IgD-negative memory B cell (primary cell): ENCODE results near the gene TDP1. TPM values are rescaled to one million over a fixed set of nuclear protein-coding genes. Genes with fewer than 3 reads are reported as not detected.
A peak's percentile ranks its signal among the peaks of the same experiment; 100 is the strongest.

ENCODE experiments used
- H3K27ac Mint-ChIP-seq, 3 donors: one replicate each; pipeline ENCODE4 v1.8.0; 2020 to 2022; ENCODE audit warnings: mild to moderate bottlenecking in 3 of 3, mixed read lengths in 3 of 3, moderate library complexity in 1 of 3
- H3K27me3 Mint-ChIP-seq: one replicate; pipeline ENCODE4 v1.8.0; 2021; ENCODE audit warnings: mixed read lengths
- H3K36me3 Mint-ChIP-seq: one replicate; pipeline ENCODE4 v1.8.0; 2020; ENCODE audit warnings: mild to moderate bottlenecking, mixed read lengths
- H3K4me1 Mint-ChIP-seq, 3 donors: one replicate each; pipeline ENCODE4 v1.8.0; 2020 to 2022; ENCODE audit warnings: mixed read lengths in 3 of 3, mild to moderate bottlenecking in 1 of 3
- H3K4me3 Mint-ChIP-seq, 4 donors: one replicate each; pipeline ENCODE4 v1.8.0; 2020 to 2022; ENCODE audit warnings: mild to moderate bottlenecking in 4 of 4, mixed read lengths in 4 of 4, moderate library complexity in 3 of 4
- H3K9me3 Mint-ChIP-seq, 3 donors: one replicate each; pipeline ENCODE4 v1.8.0; 2020 to 2021; ENCODE audit warnings: mixed read lengths in 3 of 3, mild to moderate bottlenecking in 1 of 3
- polyA plus RNA-seq: library from polyadenylated mRNA; unstranded; fragments of 300-500 nt; fragmentation: Illumina TruSeq; gene quantifications from one replicate; pipeline ENCODE4 v1.2.3, GENCODE V29; 2021

TDP1 gene
- 32.1 TPM for polyA plus RNA-seq

GRCh38 chr14:89955745-89956660 is at the start of gene TDP1:
TDP1 (plus strand) TSS chr14:89955927; CDS start chr14:89963115, 7,188 bp downstream.
- Mint-ChIP-seq H3K27ac (peak within 1 kb of the TSS; percentile 91 to 98 (median 98)), H3K4me3 (peak within 1 kb of the TSS; percentile 93 to 99 (median 98)), H3K36me3 (peaks cover 8% of the 10 kb centered on the region), H3K27me3 (no peaks in the 10 kb centered on the region), H3K4me1 (peaks cover 15 to 35% (median 33%) of the 10 kb centered on the region in 3 donors), H3K9me3 (no peaks in the 10 kb centered on the region)

DNA sequence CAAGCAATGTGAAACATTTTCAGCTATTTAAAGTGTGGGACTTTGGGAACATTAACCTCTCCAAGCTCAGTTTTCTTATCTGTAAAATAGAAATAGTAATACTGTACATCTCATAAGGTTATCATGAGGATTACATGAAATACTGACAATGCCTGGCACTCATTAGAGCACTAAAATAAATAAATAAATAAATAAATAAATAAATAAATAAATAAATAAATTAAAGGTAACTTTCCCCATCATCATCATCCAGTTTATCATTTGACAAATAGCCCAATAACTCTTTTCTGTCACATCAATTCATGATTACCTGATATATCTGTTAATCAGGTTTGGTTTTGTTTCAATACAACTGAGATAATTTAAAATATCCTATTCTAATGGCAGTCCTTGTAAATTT is 49.7 kb upstream of the TDP1 start:
- H3K4me1 Mint-ChIP-seq = peaks cover 0 to 2% (median 0%) of the 10 kb centered on the region in 3 donors
- no peak overlapping the region for H3K4me3 Mint-ChIP-seq
- H3K27ac Mint-ChIP-seq = no peak overlapping the region
- H3K27me3 Mint-ChIP-seq = no peaks in the 10 kb centered on the region
- peaks cover 7% of the 10 kb centered on the region for H3K36me3 Mint-ChIP-seq
- H3K9me3 Mint-ChIP-seq = no peaks in the 10 kb centered on the region

DNA sequence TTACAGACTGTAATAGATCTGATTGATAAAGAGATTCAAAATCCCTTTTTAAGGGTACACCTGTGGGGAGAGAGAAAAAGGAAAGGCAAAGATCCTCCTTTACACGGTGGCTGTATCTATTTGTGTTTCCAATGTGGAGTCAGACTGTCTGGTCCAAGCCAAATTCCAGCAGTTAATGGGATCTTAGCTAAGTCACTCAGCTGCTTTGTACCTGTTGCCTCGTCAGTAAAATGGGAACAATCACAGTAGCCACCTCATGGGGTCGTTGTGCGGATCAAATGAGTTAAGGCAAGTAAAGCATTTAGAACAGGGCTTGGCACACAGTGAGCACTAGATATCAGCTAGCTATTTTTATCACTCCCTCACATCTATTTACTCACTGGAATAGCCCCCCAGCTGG is 48.1 kb upstream of the TDP1 start:
- peaks cover 7% of the 10 kb centered on the region for H3K36me3 Mint-ChIP-seq
- no peaks in the 10 kb centered on the region for H3K27me3 Mint-ChIP-seq

GRCh38 chr14:89908712-89909450 is 46.8 kb upstream of the TDP1 start:
- H3K27ac Mint-ChIP-seq = peak overlapping the region in 1 of 3 donors; percentile 14
- H3K36me3 Mint-ChIP-seq = peaks cover 7% of the 10 kb centered on the region
- H3K27me3 Mint-ChIP-seq = no peaks in the 10 kb centered on the region
- H3K4me3 Mint-ChIP-seq = no peak overlapping the region
- peaks cover 0 to 1% (median 0%) of the 10 kb centered on the region in 3 donors for H3K4me1 Mint-ChIP-seq
- H3K9me3 Mint-ChIP-seq = no peaks in the 10 kb centered on the region

More for the DNA sequence above, 48.1 kb upstream of the TDP1 start:
- Mint-ChIP-seq H3K4me3 (no peak overlapping the region), H3K9me3 (no peaks in the 10 kb centered on the region), H3K27ac (no peak overlapping the region), H3K4me1 (peaks cover 0 to 2% (median 0%) of the 10 kb centered on the region in 3 donors)

- no peaks in the 10 kb centered on the region for H3K9me3 Mint-ChIP-seq
- peak overlapping the region in 1 of 3 donors; percentile 14 for H3K27ac Mint-ChIP-seq
- H3K27me3 Mint-ChIP-seq = no peaks in the 10 kb centered on the region
- H3K4me1 Mint-ChIP-seq = no peaks in the 10 kb centered on the region
- peaks cover 7% of the 10 kb centered on the region for H3K36me3 Mint-ChIP-seq
- no peak overlapping the region for H3K4me3 Mint-ChIP-seq
Observed at GRCh38 chr14:89909586-89909985, 46.1 kb upstream of the TDP1 start.

GRCh38 chr14:89910691-89911009 is 45.1 kb upstream of the TDP1 start:
- Mint-ChIP-seq H3K4me3 (no peak overlapping the region), H3K27ac (no peak overlapping the region), H3K4me1 (peaks cover 0 to 2% (median 0%) of the 10 kb centered on the region in 3 donors), H3K9me3 (no peaks in the 10 kb centered on the region), H3K27me3 (no peaks in the 10 kb centered on the region), H3K36me3 (peaks cover 4% of the 10 kb centered on the region)

DNA sequence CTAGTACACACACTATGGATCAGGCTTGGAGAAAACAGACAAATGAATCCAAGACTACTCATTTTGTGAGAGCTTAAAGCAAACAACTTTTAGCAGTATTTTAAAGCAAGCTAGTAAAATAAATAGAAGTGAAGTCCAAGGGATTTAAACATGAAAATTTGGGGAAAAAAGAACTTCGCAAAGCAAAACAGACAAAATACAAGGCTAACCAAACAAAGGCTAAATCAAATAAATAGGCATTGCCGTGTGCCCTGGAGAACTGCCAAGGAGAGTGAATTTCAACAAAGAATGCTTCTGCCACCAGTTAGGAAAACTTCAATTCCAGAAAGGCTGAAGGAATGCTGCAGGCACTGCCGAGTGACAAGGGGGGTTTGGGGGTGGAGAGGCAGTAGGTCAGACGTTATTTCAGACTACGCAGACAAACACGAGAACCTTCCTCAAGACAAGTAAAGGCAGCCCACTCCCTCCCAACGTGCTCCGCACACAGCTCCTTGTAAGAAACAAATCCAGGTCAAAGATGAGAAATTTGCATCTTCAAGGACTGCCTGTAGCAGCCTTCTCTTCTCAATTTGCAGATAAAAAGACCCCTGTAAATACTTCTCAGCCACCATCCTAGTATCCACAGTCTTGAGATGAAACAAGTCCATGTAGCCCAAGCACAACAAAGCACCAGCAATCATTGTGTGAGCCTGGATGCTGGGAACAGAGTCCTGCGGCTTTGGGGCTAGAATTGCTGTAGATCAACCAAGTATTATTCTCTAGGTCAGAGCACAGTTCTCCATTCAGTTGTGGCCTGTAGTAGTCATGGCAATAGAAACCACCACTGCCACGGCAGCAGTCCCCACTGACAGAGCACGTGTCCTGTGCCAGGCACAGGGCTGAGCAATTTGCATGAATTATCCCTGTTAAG is 44.5 kb upstream of the TDP1 start:
- H3K27me3 Mint-ChIP-seq = no peaks in the 10 kb centered on the region
- peaks cover 4% of the 10 kb centered on the region for H3K36me3 Mint-ChIP-seq
- H3K27ac Mint-ChIP-seq = no peak overlapping the region
- H3K4me1 Mint-ChIP-seq = peaks cover 0 to 2% (median 0%) of the 10 kb centered on the region in 3 donors
- no peak overlapping the region for H3K4me3 Mint-ChIP-seq
- H3K9me3 Mint-ChIP-seq = no peaks in the 10 kb centered on the region

DNA sequence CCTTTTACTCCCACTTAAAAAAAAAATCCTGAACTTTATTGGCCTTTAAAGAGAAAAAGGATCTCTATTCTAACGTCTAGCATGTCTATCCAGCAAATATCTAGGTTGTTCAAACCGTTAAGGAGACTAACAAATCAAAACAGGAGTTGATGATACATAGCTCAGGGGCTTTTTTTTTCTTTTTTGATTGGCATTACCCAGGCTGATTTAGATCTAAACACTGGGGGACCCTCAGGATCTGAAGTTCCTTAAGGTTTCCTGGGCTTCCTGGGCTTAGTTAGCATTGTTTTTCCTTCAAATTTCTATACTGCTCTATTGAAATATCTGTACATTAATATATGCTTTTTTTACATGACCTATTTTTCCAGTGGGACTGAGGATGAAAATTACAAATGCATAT is 43.5 kb upstream of the TDP1 start:
- H3K4me3 Mint-ChIP-seq = no peak overlapping the region
- H3K27me3 Mint-ChIP-seq = no peaks in the 10 kb centered on the region
- H3K36me3 Mint-ChIP-seq = peaks cover 4% of the 10 kb centered on the region
- H3K4me1 Mint-ChIP-seq = peaks cover 0 to 2% (median 2%) of the 10 kb centered on the region in 3 donors
- H3K9me3 Mint-ChIP-seq = no peaks in the 10 kb centered on the region
- H3K27ac Mint-ChIP-seq = no peak overlapping the region

DNA sequence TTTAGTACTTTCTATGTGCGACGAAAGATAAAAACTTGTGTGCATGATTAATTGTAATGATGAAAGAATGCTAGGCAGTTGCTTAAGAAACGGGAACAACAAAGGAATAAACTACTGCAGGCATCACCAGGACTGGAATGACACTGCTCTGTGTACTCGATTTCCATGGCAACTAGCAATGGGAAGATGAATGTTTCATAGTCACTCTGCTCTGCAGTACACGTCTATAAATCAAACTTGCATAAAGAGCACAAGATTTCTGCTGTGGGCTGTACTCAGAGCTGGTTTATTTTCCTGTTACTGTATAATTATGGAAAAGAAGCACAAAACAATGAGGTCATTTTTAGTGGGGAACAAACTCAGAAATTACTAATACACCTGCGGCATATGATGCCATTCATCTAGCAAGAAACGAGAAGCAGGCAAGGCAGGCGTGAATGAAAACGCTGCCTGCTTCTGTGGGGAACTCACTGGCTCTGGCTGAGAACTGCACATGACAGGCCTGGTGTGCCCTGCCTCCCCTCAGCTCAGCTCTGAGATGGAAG is 43.0 kb upstream of the TDP1 start:
- peaks cover 4% of the 10 kb centered on the region for H3K36me3 Mint-ChIP-seq
- no peaks in the 10 kb centered on the region for H3K9me3 Mint-ChIP-seq
- H3K4me1 Mint-ChIP-seq = peaks cover 0 to 2% (median 2%) of the 10 kb centered on the region in 3 donors
- H3K27ac Mint-ChIP-seq = no peak overlapping the region
- H3K4me3 Mint-ChIP-seq = no peak overlapping the region
- H3K27me3 Mint-ChIP-seq = no peaks in the 10 kb centered on the region

GRCh38 chr14:89915114-89915878 is 40.4 kb upstream of the TDP1 start:
- H3K4me1 Mint-ChIP-seq = peaks cover 0 to 2% (median 2%) of the 10 kb centered on the region in 3 donors
- H3K9me3 Mint-ChIP-seq = no peaks in the 10 kb centered on the region
- peaks cover 3% of the 10 kb centered on the region for H3K36me3 Mint-ChIP-seq
- H3K4me3 Mint-ChIP-seq = no peak overlapping the region
- H3K27me3 Mint-ChIP-seq = no peaks in the 10 kb centered on the region
- no peak overlapping the region for H3K27ac Mint-ChIP-seq

- Mint-ChIP-seq H3K27me3 (no peaks in the 10 kb centered on the region), H3K36me3 (peaks cover 2% of the 10 kb centered on the region), H3K27ac (no peak overlapping the region), H3K9me3 (no peaks in the 10 kb centered on the region), H3K4me1 (peaks cover 0 to 2% (median 2%) of the 10 kb centered on the region in 3 donors), H3K4me3 (no peak overlapping the region)
Observed at GRCh38 chr14:89918721-89919120, 37.0 kb upstream of the TDP1 start.

DNA sequence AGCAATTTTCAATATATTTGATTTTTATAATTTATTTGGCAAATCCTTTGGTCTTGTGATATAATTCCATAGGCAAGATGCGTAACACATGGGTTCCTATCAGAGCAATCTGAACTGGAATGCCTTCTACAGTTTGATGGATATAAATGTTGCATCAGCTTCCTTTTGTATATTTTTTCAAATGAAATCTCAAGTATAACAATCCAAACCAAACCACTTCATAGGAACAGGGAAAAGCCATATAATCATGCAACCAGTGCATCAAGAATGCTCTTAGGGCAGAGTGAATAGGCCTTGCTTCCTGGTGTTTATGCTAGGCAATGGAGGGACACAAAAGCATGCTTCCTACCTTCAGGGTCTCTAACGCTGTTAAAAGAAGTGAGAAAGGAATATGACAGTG is 35.7 kb upstream of the TDP1 start:
- Mint-ChIP-seq H3K27me3 (no peaks in the 10 kb centered on the region), H3K4me1 (peaks cover 0 to 2% (median 2%) of the 10 kb centered on the region in 3 donors), H3K36me3 (peaks cover 9% of the 10 kb centered on the region), H3K4me3 (no peak overlapping the region), H3K9me3 (no peaks in the 10 kb centered on the region), H3K27ac (no peak overlapping the region)

DNA sequence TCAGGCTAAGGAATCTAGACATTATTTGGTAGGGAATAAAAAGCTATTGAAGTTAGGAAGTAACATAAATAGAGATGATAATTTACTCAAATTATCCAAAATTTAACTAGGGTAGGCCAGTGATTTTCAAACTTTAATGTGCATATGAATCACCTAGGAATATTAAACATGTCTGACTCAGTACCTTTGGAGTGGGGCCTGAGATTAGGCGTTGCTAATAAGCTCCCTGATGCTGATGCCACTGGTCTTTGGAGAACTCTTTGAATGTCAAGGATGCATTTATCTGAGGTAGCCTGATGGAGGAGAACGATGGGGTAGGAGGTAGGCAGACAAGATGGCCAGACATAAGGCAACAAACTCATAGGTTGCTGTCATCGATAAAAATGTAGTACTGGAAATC is 34.4 kb upstream of the TDP1 start:
- Mint-ChIP-seq H3K4me1 (peaks cover 0 to 2% (median 0%) of the 10 kb centered on the region in 3 donors), H3K9me3 (no peaks in the 10 kb centered on the region), H3K36me3 (peaks cover 9% of the 10 kb centered on the region), H3K27me3 (no peaks in the 10 kb centered on the region), H3K4me3 (no peak overlapping the region), H3K27ac (no peak overlapping the region)
